LNCaP clone FGC (cell line): ENCODE results near the gene PTPRG.

Experiments used
- DNase-seq: peaks from one replicate; pipeline ENCODE4 v3.0.0-alpha.2; 2011; ENCODE audit warnings: low read depth
- H3K4me3 ChIP-seq: 2 replicates; pipeline ENCODE4 v1.5.1; 2011; ENCODE audit warnings: mild to moderate bottlenecking, low read depth, low read length, control low read depth
- TF ChIP-seq, protein P1 (sequence below): IDR thresholded peaks from 2 replicates; pipeline ENCODE4 v1.5.1; 2012; ENCODE audit warnings: mild to moderate bottlenecking; ENCODE audit not compliant: control insufficient read depth, insufficient read depth; ENCODE audit errors: extremely low read depth

The PTPRG gene

GRCh38 chr3:61901496-61901895 lies 340.1 kb downstream of the PTPRG start:
- DNase-seq = no peak
- H3K4me3 ChIP-seq = no peak overlapping the region
- TF ChIP-seq, protein P1, sequence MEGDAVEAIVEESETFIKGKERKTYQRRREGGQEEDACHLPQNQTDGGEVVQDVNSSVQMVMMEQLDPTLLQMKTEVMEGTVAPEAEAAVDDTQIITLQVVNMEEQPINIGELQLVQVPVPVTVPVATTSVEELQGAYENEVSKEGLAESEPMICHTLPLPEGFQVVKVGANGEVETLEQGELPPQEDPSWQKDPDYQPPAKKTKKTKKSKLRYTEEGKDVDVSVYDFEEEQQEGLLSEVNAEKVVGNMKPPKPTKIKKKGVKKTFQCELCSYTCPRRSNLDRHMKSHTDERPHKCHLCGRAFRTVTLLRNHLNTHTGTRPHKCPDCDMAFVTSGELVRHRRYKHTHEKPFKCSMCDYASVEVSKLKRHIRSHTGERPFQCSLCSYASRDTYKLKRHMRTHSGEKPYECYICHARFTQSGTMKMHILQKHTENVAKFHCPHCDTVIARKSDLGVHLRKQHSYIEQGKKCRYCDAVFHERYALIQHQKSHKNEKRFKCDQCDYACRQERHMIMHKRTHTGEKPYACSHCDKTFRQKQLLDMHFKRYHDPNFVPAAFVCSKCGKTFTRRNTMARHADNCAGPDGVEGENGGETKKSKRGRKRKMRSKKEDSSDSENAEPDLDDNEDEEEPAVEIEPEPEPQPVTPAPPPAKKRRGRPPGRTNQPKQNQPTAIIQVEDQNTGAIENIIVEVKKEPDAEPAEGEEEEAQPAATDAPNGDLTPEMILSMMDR = no peak

- DNase-seq = no peak
- no peak overlapping the region for H3K4me3 ChIP-seq
- TF ChIP-seq, protein P1 = no peak
Measured at GRCh38 chr3:61901986-61902385, 340.6 kb downstream of the PTPRG start.

DNA sequence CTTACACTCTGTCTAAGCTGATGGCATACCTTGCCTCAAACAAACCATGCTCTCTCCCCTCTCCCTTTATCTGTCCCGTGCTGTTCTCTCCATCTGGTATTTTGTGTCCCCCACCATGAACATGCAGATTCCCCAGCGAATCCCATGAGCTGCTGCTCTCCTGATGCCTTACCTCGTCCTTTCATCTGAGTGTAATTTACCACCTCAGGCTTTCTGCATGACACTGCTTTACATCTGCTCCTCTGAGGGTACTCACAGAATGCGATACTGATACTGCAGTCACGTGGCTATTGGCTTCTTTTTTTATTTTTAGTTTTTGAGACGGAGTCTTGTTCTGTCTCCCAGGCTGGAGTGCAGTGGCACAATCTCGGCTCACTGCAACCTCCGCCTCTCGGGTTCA lies 341.7 kb downstream of the PTPRG start:
- no peak for DNase-seq
- TF ChIP-seq, protein P1 = no peak

DNA sequence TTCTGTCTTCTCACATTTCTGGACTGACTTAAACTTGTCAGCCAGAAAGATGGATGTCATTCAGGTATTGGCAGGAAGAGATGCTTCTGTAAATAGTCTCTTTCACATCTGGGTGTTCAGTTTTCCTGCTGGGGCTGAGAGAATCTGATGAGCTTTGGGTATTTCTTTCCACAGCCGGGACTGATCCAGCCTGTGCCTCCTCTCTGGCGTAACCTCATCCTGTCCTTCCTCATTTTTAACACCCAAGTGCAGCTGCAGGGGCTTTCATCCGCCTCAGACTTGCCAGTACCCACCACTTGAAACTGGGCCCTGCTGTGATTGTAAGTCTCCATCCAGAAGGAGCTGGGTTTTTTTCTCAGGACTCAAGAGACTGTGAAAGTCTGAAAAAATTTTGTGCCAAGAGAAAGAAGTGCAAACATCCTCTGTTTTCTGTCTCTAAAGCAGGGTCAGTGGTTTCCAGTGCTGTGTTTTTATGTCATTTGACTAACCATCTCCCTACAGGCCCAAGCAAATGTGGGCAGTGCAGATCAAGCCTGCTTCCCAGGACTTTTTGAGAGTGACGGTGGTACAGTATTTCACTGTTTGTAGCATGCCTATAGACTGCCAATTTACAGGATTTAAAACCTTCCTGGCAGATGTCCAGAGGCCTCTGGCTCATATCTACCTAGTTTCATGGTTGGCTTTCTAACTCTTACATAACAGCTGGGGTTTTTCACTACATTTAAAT lies 342.7 kb downstream of the PTPRG start:
- peak; percentile 21 for DNase-seq
- H3K4me3 ChIP-seq = no peak overlapping the region
- TF ChIP-seq, protein P1 = no peak

More for the DNA sequence above, 341.7 kb downstream of the PTPRG start:
- no peak overlapping the region for H3K4me3 ChIP-seq

GRCh38 chr3:61907210-61907795 lies 345.9 kb downstream of the PTPRG start:
- no peak for DNase-seq
- TF ChIP-seq, protein P1 = no peak
- no peak overlapping the region for H3K4me3 ChIP-seq

DNA sequence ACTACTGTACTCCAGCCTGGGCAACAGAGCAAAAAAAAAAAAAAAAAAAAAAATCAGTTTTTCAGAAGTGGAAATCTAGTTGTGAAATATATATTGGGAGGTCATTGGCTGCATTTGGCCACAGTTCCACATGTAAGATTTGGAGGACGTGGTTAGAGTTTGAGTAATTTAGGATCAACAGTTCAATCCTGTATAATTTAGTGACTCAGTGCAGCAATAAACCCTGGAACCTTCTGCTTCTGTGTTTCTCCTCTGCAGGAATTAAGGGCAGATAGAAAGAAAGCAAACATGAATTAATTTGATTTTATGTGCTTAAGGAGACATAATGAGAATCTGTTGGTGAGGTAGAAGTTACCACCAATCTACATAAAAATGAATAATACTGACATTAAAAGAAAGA lies 347.0 kb downstream of the PTPRG start:
- no peak overlapping the region for H3K4me3 ChIP-seq
- no peak for DNase-seq
- TF ChIP-seq, protein P1 = no peak
